GM20000 (cell line): ENCODE measurements around the gene RBM20.

Experiments
- DNase-seq: peaks from one replicate; pipeline ENCODE4 v3.0.0; 2012; ENCODE audit warnings: low spot score
- TF ChIP-seq, protein P1 (sequence below): IDR thresholded peaks from 2 replicates; pipeline ENCODE4 v1.5.1; 2012; ENCODE audit warnings: mild to moderate bottlenecking, control low read depth; ENCODE audit errors: extremely low read depth, missing control alignments

RBM20 gene

DNA sequence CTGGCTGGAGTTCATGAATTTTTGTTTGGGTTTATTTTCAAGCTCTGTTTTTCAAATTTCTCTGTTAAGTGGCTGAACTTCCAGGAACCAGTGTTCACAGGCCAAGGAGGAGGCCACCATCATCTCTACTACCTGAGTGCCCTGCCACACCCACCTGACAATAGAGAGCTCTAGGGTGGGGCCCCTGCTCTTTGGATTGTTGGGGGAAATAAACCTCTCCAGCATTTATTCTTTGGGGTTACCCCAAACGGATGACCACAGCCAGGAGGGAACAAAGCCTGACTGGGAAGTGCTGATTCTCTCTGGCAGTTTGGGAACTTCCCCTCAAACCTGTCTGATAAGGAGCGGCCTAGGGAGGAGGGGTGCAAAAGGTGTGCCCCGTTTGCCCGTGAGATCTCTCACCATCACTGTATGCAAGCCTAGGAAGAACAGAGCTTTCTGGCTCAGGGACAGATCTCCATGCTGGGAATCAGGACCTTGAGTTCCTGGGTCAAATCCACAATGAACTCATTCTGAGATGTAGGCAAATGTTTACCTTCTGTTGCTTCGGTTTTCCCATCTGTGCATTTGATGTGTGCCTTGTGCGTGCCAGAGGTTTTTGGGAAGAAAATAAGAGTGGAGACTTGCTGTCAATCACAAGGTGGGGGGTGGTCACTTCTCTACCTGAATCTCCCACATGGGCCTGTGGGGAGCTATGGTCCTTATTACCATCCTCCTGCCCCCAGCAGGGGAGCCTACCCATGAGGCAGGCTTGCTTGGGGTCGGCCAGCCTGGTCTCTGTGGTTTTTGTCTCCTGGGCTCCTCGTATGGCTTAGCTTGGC is 199.9 kb downstream of the RBM20 start:
- no peak for DNase-seq
- TF ChIP-seq, protein P1, sequence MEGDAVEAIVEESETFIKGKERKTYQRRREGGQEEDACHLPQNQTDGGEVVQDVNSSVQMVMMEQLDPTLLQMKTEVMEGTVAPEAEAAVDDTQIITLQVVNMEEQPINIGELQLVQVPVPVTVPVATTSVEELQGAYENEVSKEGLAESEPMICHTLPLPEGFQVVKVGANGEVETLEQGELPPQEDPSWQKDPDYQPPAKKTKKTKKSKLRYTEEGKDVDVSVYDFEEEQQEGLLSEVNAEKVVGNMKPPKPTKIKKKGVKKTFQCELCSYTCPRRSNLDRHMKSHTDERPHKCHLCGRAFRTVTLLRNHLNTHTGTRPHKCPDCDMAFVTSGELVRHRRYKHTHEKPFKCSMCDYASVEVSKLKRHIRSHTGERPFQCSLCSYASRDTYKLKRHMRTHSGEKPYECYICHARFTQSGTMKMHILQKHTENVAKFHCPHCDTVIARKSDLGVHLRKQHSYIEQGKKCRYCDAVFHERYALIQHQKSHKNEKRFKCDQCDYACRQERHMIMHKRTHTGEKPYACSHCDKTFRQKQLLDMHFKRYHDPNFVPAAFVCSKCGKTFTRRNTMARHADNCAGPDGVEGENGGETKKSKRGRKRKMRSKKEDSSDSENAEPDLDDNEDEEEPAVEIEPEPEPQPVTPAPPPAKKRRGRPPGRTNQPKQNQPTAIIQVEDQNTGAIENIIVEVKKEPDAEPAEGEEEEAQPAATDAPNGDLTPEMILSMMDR, result no peak

DNA sequence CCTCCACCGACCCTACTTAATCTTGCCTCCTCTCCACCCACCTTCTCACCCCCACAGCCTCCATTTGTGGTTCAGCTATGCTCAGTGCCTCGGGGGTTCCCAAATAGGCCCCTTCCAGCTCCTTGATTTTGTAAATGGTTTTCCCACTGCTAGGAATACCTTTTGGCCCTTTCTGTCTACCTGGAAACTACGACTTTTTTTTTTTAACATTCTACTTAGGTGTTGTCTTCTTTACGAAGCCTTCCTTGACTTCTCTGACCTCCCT is 200.4 kb downstream of the RBM20 start:
- no peak for DNase-seq
- TF ChIP-seq, protein P1, result no peak

DNA sequence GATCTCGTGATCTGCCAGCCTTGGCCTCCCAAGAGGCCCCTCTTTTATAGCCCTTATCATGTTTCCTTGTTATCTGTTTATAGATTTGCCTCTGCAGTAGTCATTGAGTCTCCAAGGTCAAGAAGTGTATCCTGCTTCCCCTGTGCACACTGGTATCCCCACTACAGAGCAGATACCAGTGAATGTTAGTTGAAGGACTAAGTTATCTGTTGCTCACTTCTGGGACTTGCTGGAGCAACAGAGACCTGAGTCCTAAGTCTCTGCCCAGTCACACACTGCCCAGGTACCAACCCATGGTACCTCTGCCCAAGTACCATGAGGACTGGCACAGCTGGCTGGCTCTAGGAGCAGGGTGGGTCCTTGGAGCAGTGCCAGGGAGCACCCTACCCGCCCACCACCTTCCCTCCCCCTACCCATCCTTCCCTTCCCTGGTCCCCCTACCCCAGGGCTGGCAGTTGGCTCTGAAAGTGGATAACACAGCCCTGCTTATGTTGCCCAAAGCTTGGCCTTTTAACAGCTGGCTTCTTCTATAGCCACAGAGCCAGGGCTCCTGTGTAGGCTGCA is 201.1 kb downstream of the RBM20 start:
- TF ChIP-seq, protein P1, result no peak
- no peak for DNase-seq

DNA sequence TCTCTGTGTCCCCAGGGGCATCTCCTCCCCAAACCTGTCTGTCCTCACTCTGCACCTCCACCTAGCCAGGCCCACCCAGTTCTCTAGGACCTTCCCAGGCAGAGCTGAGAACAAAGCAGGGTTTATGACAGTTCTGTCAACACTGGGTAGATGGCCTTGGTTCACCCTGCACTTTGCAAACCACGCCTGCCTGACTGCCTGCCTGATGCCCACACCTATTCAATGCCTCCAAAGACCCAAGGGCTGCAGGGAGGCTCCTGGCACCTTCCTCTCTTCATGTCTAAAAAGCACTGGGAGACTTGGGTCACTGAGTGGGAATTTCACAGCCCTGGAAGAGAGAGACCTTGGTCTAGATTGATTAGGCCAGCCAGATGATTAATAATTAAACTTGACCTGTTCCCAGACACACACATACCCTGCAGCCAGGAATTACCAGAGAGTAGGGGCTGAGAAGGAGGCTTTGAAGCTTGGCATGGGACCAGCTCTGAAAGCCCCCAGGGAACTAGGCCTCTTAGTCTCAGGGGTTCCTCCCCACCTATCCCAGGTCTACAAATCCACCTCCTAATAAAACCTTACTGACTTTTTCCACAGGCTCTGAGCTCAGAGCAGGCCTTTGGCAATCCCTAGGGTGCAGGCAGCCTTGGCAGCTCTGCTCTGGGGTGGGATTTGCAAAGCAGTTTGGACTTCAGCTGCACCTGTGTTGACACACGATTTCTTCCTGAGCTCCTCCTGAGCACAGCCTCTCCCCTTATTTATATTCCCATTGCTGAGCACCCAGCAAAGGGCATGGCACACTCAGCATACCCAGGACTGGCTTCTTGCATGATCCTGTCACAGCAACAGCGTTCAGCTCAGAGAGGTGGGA is 201.9 kb downstream of the RBM20 start:
- DNase-seq, result no peak
- TF ChIP-seq, protein P1, result no peak

DNA sequence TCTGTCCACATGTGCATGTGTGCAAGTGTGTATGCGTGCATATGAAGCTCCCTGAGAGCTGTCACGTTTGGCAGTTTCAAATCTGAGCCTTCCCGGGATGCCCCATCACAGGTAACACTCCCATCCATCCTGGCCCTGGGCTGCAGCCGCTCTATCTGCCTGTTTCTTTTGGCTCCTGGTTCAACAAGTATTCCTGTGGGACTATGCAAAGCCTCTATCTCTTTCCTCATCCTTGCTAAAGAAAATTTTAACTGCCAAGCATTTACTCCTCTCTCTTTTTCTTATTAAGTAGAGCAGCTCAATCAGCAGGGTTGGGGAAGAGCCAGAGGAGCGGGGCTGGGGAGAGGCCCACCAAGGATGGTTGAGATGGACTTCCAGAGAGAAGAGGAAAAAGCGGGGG is 203.2 kb downstream of the RBM20 start:
- TF ChIP-seq, protein P1, result no peak
- no peak for DNase-seq

DNA sequence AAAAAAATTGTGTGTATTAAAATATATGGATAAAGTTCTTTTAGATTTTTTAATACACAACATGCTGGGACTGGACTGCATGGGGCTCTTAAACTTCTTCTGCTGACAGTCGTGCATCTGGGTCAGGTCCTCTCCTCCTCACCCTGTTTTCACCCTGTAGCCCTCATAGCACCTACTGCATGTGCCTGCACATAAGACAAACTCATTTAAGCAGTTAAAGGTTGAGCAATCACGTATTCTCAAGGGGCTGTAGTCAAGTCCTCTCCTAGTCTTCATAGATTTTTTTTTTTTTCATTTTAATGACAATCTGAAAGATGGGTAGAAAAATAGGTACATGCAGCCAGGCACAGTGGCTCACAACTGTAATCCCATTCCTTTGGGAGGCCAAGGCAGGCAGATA is 204.0 kb downstream of the RBM20 start:
- no peak for DNase-seq
- TF ChIP-seq, protein P1, result no peak

DNA sequence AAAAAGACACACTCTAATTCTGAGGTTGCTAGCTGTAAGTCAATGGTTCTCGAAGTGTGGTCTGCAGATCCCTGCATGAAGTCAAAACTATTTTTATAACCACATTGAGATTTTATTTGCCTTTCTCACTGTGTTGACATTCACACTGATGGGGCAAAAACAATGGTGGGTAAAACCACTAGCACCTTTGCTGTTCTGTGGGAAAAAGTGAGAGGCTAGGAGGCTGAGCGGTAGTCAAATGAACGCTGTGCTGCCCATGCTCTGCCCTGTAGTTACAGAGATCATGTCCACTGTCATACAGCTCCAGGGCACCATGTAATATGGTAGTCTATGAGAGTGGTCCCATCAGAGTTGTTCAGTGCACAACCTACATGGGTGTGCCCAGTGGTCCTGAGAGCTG is 206.0 kb downstream of the RBM20 start:
- TF ChIP-seq, protein P1, result no peak
- no peak for DNase-seq
